Heart left ventricle (tissue), 16 donors: ENCODE data around the gene MAN2A1. TPM values are rescaled to one million over a fixed set of nuclear protein-coding genes. Genes with fewer than 3 reads are reported as not detected.
A peak's percentile ranks its signal among the peaks of the same experiment; 100 is the strongest.

ENCODE experiments used
- ATAC-seq, 4 donors: fragments of 200-7000 bp; cut with Tn5 transposase; one replicate each; pipeline ENCODE4 v1.9.1; 2020 to 2022; ENCODE audit warnings: moderate library complexity in 4 of 4, mild to moderate bottlenecking in 3 of 4, moderate number of reproducible peaks in 1 of 4
- DNase-seq, 5 donors: peaks; one replicate each; pipeline ENCODE4 v3.0.0-alpha.2; 2020
- H3K27ac ChIP-seq, 12 donors: fragments of 200-600 bp; sonication (generic) in 4 of 12; one replicate each; pipeline versions ENCODE4 v1.5.0 to v1.8.0; 2016 to 2022; ENCODE audit warnings: mild to moderate bottlenecking in 2 of 12
- H3K27me3 ChIP-seq, 9 donors: fragments of 200-600 bp; sonication (generic) in 2 of 9; one replicate each; pipeline versions ENCODE4 v1.5.1 to v1.8.0; 2016 to 2022; ENCODE audit warnings: mild to moderate bottlenecking in 3 of 9
- H3K36me3 ChIP-seq, 9 donors: fragments of 200-600 bp; sonication (generic) in 2 of 9; one replicate each; pipeline versions ENCODE4 v1.5.0 to v1.8.0; 2018 to 2022; ENCODE audit warnings: mild to moderate bottlenecking in 2 of 9
- H3K4me1 ChIP-seq, 12 donors: fragments of 200-600 bp; sonication (generic) in 4 of 12; one replicate each; pipeline versions ENCODE4 v1.5.0 to v1.8.0; 2016 to 2022; ENCODE audit warnings: mild to moderate bottlenecking in 3 of 12
- H3K4me3 ChIP-seq, 12 donors: fragments of 200-600 bp; sonication (generic) in 4 of 12; one replicate each; pipeline versions ENCODE4 v1.5.0 to v1.8.0; 2017 to 2022; ENCODE audit warnings: mild to moderate bottlenecking in 9 of 12, moderate library complexity in 4 of 12
- H3K9me3 ChIP-seq, 12 donors: fragments of 200-600 bp; sonication (generic) in 4 of 12; one replicate each; pipeline versions ENCODE4 v1.5.0 to v1.8.0; 2016 to 2022; ENCODE audit warnings: mild to moderate bottlenecking in 1 of 12
- POLR2A ChIP-seq, 2 donors: fragments of 450-650 bp; IDR thresholded peaks; one replicate each; pipeline ENCODE4 v1.6.1; 2017; ENCODE audit warnings: antibody characterized with exemption in 2 of 2, mild to moderate bottlenecking in 2 of 2, moderate library complexity in 2 of 2
- WGBS, 4 donors: extraction: QIAGEN DNeasy Blood & Tissue Kit in 2 of 4; methylation state at CpG; one replicate each; pipeline versions ENCODE4 v1.1.5 to v1.1.7; 2013 to 2018; 5-methylcytosine and 5-hydroxymethylcytosine counted together
- intact Hi-C, 10 donors: fragments of 100-400 bp; cut with DNase I; formaldehyde crosslinking; loops; one replicate each; pipeline versions ENCODE4 v1.11.1 to v1.14.2; 2022
- polyA plus RNA-seq, 2 donors: library from polyadenylated mRNA; stranded (reverse); fragments of 200-250 nt; gene quantifications; one replicate each; pipeline ENCODE4 v1.2.3, GENCODE V29; 2013
- total RNA-seq, 9 donors: library from RNA; depleted of rRNA in 2 of 9; stranded (reverse); fragments of >200 nt in 2 of 9; fragmentation: NEBNext Ultra II Directional in 3 of 9; extraction: Animal tissue kit (Norgen Biotek cat#: 25700) in 3 of 9; gene quantifications; one replicate each; pipeline versions ENCODE4 v1.1.0 to v1.2.4, GENCODE V29; 2016 to 2023
- TF ChIP-seq, protein P1 (sequence below), 12 donors: fragments of 200-600 bp; sonication (generic) in 4 of 12; IDR thresholded peaks; one replicate each; pipeline versions ENCODE4 v1.5.0 to v1.8.0; 2018 to 2022; ENCODE audit warnings: antibody characterized with exemption in 12 of 12, mild to moderate bottlenecking in 5 of 12
- donor health status: ischemic (EF 13 %, LVEDD 7.1; RV severe dilation, severe dysfunction).
- donor health status: healthy with polysubstance abuse.
- donor health status: DM: no; HTN: yes; CAD: no.
- donor health status: DM: no; HTN: no; CAD: no.
- donor health status: ischemic (EF 25% LVEDD 6.9; RV normal size, moderate dysfunction).
- donor health status: ischemic (EF 25% LVEDD 5.7; RV mildly dilated, moderate dysfunction).
- donor health status: healthy.
- donor health status: DM: yes; HTN: yes; CAD: no.
- donor health status: ischemic (EF 35%, LVEDD 5.7; RV mildly dilated, moderate dysfunction).
- donor health status: nonischemic (EF 11% LVEDD 7.7; RV severe dilation, severe dysfunction).
- donor health status: DM: yes; HTN: yes; CAD: no.
- donor health status: PGD.
- donor health status: ischemic (EF 29% LVEDD 5.4; RV normal size, mild dysfunction).
- donor health status: nonischemic (EF 23%, LVEDD 6.1; RV moderate dilation, normal function).

Gene MAN2A1
- total and polyA plus RNA-seq, 11 donors: 2.0 to 22.9 (median 7.8) TPM

DNA sequence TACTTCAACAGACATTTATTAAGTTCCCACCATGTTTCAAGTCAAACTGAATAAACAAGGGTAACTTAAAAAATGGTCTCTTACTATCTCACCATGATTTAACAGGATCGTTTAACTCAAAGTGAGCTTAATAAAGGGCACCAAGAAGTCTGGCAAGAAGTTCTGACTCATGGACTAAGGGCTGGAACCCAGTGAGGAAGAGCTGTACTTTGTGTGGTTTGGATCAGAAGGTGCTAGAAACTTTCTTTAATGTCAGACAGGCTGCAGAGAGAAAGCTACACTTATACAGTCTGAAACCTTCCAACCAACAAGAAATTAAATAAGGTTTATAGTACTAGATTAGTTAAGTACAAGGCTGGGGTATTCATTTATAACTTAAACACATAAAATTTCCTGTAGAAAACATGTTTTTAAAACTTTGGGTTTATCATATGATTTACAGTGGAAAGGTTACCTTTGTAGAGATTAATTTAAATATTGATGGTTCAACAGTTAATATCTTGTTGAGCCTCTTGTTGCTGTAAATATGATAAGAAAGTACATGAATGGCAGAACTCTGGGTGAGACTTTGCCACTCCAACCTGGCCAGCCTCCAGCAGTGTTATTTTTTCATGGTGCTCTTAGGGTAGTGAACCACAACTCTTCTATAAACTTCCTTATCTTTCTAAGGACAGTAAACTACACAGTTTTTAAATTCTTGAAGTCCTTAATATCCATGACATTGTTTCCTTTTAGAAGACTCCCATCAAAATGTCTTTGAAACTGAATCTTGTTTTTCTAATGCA is 162.8 kb downstream of the MAN2A1 start:
- H3K4me3 ChIP-seq: no peak overlapping the region
- H3K27me3 ChIP-seq: no peaks in the 10 kb centered on the region
- WGBS, 4 donors: 92 to 93% (median 93%) methylated on average over 1 of the region's 1 CpG
- intact Hi-C loops: no loop called here
- no peak for ATAC-seq
- DNase-seq: no peak
- H3K27ac ChIP-seq: no peak overlapping the region
- TF ChIP-seq, protein P1, sequence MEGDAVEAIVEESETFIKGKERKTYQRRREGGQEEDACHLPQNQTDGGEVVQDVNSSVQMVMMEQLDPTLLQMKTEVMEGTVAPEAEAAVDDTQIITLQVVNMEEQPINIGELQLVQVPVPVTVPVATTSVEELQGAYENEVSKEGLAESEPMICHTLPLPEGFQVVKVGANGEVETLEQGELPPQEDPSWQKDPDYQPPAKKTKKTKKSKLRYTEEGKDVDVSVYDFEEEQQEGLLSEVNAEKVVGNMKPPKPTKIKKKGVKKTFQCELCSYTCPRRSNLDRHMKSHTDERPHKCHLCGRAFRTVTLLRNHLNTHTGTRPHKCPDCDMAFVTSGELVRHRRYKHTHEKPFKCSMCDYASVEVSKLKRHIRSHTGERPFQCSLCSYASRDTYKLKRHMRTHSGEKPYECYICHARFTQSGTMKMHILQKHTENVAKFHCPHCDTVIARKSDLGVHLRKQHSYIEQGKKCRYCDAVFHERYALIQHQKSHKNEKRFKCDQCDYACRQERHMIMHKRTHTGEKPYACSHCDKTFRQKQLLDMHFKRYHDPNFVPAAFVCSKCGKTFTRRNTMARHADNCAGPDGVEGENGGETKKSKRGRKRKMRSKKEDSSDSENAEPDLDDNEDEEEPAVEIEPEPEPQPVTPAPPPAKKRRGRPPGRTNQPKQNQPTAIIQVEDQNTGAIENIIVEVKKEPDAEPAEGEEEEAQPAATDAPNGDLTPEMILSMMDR (IDR thresholded peaks at IDR 0.05): no peak
- TF ChIP-seq POLR2A (IDR thresholded peaks at IDR 0.05): no peak
- peaks cover 0 to 71% (median 54%) of the 10 kb centered on the region in 9 donors for H3K36me3 ChIP-seq
- no peaks in the 10 kb centered on the region for H3K4me1 ChIP-seq
- H3K9me3 ChIP-seq: no peaks in the 10 kb centered on the region

DNA sequence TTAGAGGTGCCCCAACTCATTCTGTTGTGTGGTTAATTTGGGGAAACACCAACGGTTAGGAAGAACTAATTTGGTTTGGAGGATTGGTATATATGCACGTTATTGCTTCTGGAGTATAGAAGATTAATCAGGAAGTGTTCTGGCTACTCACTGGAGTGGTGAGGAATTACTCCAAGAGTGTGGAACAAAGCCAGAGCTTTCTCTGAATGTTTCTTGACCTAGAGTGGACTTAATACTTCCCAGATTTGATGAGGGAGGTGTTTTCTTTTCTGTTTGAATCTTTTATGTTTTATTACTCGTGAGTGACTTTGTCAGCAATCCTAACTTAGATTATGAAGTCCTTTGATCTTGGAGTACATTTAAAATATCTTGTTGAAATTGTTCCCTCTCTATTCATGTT is 163.7 kb downstream of the MAN2A1 start:
- H3K9me3 ChIP-seq: no peaks in the 10 kb centered on the region
- no peak overlapping the region for H3K4me3 ChIP-seq
- no peak for ATAC-seq

DNA sequence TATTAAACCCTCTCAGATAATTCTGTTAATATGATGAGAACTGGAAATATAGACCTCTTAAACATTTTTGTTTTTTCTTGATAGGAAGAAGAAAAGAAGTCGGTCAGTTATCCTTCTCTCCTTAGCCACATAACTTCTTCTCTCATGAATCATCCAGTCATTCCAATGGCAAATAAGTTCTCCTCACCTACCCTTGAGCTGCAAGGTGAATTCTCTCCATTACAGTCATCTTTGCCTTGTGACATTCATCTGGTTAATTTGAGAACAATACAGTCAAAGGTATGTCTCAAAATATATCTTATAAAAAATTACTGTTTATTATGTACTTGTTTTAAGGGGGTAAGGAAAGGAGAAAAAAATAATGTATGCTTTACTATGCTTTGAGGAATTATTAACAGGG is 165.3 kb downstream of the MAN2A1 start:
- Histone ChIP-seq H3K36me3 (peaks cover 0 to 68% (median 43%) of the 10 kb centered on the region in 9 donors), H3K9me3 (no peaks in the 10 kb centered on the region), H3K4me1 (no peaks in the 10 kb centered on the region), H3K27ac (no peak overlapping the region), H3K27me3 (no peaks in the 10 kb centered on the region), H3K4me3 (no peak overlapping the region)
- WGBS, 4 donors: 88 to 100% (median 96%) methylated on average over 1 of the region's 1 CpG
- TF ChIP-seq POLR2A (IDR thresholded peaks at IDR 0.05): no peak
- TF ChIP-seq, protein P1 (IDR thresholded peaks at IDR 0.05): no peak
- no peak for DNase-seq
- intact Hi-C loops: no loop called here
- no peak for ATAC-seq

More for the DNA sequence above, 163.7 kb downstream of the MAN2A1 start:
- DNase-seq: no peak
- Histone ChIP-seq H3K36me3 (peaks cover 0 to 71% (median 53%) of the 10 kb centered on the region in 9 donors), H3K27ac (no peak overlapping the region), H3K4me1 (no peaks in the 10 kb centered on the region), H3K27me3 (no peaks in the 10 kb centered on the region)
- 60 to 76% (median 66%) methylated on average over 3 of the region's 3 CpGs for WGBS, 4 donors
- intact Hi-C loops: no loop called here
- TF ChIP-seq POLR2A (IDR thresholded peaks at IDR 0.05): no peak
- TF ChIP-seq, protein P1 (IDR thresholded peaks at IDR 0.05): no peak

DNA sequence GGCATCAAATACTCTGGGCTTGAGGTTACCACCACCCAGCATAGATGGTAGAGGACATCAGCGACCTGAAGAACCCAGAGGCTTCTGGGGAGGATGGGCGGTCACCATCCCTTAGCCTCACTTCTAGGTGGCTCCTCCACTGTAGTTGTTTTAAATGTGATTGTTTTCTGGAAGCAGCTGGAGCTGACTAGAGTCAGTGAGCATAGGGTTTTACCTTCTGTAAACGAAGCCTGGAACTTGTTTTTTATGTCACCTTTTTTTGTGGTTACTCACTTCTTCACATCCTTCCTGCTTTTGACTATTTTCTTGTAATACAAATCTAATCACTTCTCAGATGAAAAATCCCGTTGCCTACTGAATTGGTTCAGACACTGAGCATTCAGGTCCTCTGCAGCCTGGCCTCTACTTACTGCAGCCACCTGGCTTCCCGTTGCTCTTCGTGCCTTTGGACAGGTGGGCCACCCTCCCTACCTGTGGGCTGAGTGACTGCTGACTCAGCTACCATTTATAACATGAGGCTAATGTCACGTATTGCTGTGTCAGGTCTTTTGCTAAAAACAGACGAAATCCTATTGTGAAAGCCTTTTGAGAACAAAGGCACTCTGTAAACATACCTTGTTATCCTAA is 167.8 kb downstream of the MAN2A1 start:
- TF ChIP-seq, protein P1 (IDR thresholded peaks at IDR 0.05): no peak
- TF ChIP-seq POLR2A (IDR thresholded peaks at IDR 0.05): no peak
- Histone ChIP-seq H3K27ac (peak overlapping the region in 1 of 12 donors; percentile 73), H3K9me3 (no peaks in the 10 kb centered on the region), H3K36me3 (peaks cover 0 to 77% (median 40%) of the 10 kb centered on the region in 9 donors), H3K4me1 (no peaks in the 10 kb centered on the region), H3K4me3 (no peak overlapping the region), H3K27me3 (no peaks in the 10 kb centered on the region)
- no peak for ATAC-seq
- intact Hi-C loops: no loop called here
- no peak for DNase-seq
- 89 to 96% (median 93%) methylated on average over 8 of the region's 8 CpGs for WGBS, 4 donors
